Retina (tissue), 1 donor: ENCODE results near the gene GPR173.

Source experiments
- DNase-seq: peaks from one replicate; pipeline ENCODE4 v3.0.0-alpha.2; 2016

Gene GPR173

GRCh38 chrX:53071604-53072417 is 23.2 kb downstream of the GPR173 start:
- peak; percentile 70 for DNase-seq

GRCh38 chrX:53072418-53073114 is 24.0 kb downstream of the GPR173 start:
- no peak for DNase-seq

- DNase-seq, result peak; percentile 56
Observed at GRCh38 chrX:53073115-53073586, 24.6 kb downstream of the GPR173 start.

- DNase-seq, result peak; percentile 21
Observed at GRCh38 chrX:53075011-53075410, 26.4 kb downstream of the GPR173 start.

- DNase-seq, result no peak
Observed at GRCh38 chrX:53076671-53077070, 28.1 kb downstream of the GPR173 start.

GRCh38 chrX:53077207-53078197 is 28.9 kb downstream of the GPR173 start:
- no peak for DNase-seq

GRCh38 chrX:53078943-53079342 is 30.4 kb downstream of the GPR173 start:
- no peak for DNase-seq

GRCh38 chrX:53080628-53081580 is 32.3 kb downstream of the GPR173 start:
- DNase-seq, result no peak

- DNase-seq, result peak; percentile 95
Observed at GRCh38 chrX:53081925-53082772, 33.6 kb downstream of the GPR173 start, which contains the start of gene TSPYL2. TSS of gene TSPYL2 (plus strand) at chrX:53082367. CDS start at chrX:53082499, 132 bp downstream.

- peak; percentile 41 for DNase-seq
Observed at GRCh38 chrX:53082773-53083616, 34.4 kb downstream of the GPR173 start.

- no peak for DNase-seq
Observed at GRCh38 chrX:53084043-53084570, 35.5 kb downstream of the GPR173 start.

- no peak for DNase-seq
Observed at GRCh38 chrX:53084863-53085262, 36.3 kb downstream of the GPR173 start.

GRCh38 chrX:53085661-53086229 is 37.2 kb downstream of the GPR173 start:
- no peak for DNase-seq

- no peak for DNase-seq
Observed at GRCh38 chrX:53086464-53086863, 37.9 kb downstream of the GPR173 start.

GRCh38 chrX:53087388-53087831 is 38.8 kb downstream of the GPR173 start:
- DNase-seq, result no peak

- DNase-seq, result peak; percentile 77
Observed at GRCh38 chrX:53088136-53088974, 39.8 kb downstream of the GPR173 start.

- DNase-seq, result peak; percentile 54
Observed at GRCh38 chrX:53089224-53089842, 40.7 kb downstream of the GPR173 start.
